HG02571 (cell line): ENCODE measurements around the gene ZNF587B.
"Not testable (repeated sequence)": the region's sequence is repeated elsewhere in the genome, so short reads cannot be mapped to it uniquely, and the experiment has no call there.

Experiments
- ATAC-seq: cut with Tn5 transposase; IDR thresholded peaks from one replicate; pipeline ENCODE4 v1.9.1; 2021; ENCODE audit warnings: mild to moderate bottlenecking, moderate library complexity; ENCODE audit not compliant: unreplicated experiment

ZNF587B gene

DNA sequence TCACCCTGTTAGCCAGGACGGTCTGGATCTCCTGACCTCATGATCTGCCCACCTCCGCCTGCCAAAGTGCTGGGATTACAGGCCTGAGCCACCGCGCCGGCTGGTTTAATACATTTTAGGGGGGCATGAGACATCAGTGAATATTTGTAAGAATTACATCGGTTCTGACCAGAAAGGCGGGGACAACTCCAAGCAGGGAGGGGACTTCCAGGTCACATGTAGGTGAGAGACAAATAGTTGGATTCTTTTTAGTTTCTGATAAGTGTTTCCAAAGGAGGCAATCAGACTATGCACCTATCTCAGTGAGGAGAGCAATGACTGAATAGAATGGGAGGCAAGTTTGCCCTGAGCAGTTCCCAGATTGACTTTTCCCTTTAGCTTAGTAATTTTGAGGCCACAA lies 11.7 kb upstream of the ZNF587B start:
- ATAC-seq = no peak

DNA sequence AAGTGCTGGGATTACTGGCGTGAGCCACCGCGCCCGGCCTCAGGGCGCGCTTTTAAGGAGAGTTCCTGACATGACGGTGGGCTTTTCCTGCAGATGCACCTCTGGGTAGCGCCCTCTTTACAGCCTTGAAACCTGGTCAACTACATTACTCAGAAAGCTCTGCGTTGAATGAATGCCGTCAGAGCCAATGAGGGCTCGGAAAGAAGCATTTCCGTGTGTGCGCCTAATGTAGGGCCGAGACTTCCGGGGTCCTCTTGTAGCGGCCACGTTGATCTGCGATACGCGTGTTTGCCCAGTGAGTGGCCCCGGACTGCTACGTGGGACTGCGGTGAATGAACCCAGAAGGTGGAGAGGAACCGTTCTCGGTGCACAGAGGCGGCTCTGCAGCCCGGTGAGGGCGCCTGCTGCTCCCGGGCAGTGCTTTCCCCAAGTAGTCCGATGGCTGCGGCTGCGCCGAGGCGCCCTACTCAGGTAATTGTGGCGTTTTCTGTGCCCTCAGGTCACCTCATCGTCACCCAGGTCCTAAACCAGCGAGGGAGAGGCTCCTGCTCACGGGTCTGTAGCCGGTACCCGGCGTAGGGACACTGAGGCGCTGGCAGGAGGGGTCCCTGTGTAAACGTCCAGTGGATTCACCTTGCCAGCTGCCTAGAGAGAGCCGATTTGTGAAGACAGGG lies 10.5 kb upstream of the ZNF587B start:
- ATAC-seq = peak; percentile 74

DNA sequence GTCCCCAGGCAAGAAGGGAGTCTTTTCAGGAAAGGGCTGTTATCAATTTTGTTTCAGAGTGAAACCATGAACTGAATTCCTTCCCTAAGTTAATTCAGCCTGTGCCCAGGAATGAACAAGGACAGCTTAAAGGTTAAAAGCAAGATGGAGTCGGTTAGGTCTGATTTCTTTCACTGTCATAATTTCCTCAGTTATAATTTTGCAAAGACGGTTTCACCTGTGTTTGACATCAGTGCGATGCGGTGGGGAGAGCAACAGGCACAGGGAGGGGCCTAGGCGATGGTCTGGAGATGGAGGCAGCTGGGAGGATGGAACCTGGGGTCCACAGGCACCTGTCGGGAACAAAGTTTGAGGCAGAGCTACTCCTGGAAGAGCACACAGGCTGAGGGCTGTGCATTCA lies 9.5 kb upstream of the ZNF587B start:
- no peak for ATAC-seq

DNA sequence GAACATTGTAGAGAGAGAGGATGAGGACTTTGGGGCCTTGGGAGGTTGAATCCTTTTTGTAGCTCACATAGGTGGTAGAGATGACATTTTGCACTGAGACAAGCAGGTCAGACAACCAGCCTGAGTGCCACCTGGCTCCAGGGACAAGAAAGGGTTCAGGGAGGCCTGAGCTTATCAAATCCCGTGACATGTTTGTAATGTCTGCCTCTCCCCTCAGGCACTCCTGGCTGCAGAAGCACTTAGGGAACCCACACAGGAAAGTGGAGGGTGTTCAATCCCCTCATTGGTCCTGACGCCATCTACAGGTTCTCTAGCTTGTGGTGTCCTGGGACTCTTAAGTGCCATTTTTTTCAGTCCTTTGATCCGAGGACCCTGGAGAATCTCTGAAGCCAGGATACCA lies 9.0 kb upstream of the ZNF587B start:
- ATAC-seq = not testable (repeated sequence)

DNA sequence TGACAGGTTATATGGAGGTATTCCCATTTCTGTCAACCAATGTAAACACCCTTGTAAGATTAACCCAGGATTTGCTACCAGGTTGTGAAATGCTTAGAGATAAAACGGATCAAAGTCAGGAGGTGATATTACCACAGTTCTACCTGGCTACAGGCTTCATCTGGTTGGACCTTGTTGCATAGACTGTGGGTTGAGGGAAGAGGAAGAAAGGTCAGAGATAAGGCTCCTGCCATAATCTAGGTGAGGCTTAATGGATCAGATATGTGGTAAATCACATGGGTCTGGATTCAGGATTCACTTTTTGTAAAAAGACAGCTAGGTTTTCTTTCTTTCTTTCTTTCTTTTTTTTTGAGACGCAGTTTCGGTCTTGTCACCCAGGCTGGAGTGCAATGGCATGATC lies 8.6 kb upstream of the ZNF587B start:
- not testable (repeated sequence) for ATAC-seq

DNA sequence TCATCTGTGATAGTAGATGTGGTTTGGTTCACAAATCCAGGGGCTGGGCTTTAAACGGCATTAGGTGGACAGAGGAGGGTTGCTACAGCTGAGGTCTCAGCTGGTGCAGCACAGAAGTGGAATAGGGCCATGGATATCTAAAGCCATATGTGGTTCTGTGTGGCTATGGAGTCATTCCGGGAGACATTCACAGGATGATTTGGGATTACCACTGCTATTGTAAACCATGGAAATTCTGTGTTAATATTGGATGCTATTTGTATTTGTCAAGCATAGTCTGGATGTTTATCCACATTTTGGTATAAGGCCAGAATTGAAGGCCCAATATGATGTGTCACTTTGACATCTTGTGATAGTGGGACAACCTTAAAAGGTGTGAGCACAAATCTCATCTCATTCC lies 6.9 kb upstream of the ZNF587B start:
- not testable (repeated sequence) for ATAC-seq

DNA sequence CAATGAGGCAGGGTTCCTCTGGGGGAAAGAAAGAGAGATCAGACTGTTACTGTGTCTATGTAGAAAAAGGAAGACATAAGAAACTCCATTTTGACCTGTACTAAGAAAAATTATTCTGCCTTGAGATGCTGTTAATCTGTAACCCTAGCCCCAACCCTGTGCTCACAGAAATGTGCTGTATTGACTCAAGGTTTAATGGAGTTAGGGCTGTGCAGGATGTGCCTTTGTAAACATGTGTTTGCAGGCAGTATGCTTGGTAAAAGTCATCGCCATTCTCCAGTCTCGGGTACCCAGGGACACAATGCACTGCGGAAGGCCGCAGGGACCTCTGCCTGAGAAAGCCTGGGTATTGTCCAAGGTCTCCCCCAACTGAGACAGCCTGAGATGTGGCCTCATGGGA lies 6.5 kb upstream of the ZNF587B start:
- ATAC-seq = not testable (repeated sequence)

DNA sequence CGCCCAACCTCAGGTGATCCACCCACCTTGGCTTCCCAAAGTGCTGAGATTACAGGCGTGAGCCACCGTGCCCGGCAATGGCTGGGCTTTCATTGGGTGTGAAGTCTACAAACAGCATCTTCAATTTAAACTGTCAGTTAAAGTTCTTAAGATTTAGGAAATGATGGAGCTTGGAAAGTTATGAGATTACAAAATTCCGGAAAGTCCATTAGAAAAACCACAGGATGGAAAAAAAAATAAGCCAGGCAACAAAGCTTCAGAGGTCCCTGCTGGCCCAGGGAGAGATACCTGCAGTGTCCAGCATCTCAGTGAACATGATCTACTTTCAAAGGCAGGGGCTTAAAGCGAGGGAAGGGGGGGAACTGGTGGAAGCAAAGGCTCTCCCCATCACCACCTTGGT lies 4.6 kb upstream of the ZNF587B start:
- no peak for ATAC-seq

DNA sequence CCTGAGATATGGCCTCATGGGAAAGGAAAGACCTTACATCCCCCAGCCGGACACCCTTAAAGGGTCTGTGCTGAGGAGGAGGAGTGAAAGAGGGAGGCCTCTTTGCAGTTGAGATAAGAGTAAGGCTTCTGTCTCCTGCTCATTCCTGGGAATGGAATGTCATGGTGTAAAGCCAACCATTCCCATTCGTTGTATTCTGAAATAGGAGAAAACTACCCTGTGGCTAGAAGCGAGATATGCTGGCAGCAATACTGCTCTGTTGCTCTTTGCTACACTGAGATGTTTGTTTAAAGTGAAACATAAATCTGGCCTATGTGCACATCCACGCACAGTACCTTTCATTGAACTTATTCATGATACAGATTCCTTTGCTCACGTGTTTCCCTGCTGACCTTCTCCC lies 783 bp upstream of the ZNF587B start:
- no peak for ATAC-seq

DNA sequence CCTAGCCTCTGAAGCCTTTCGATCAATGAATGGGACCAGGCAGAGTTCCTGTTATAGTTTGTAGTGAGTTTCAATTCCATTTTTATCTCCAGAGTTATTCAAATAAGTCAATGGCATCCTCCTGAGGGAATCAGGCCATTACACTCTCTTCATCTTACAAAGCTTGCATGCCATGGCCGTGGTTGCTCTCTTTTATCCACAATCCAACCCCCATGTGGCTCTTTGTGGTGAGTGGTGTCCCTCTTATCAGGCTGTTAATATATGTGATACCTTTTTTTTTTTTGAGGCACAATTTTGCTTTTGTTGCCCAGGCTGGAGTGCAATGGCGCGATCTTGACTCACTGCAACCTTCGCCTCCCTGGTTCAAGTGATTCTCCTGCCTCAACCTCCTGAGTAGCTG lies 6.9 kb downstream of the ZNF587B start:
- not testable (repeated sequence) for ATAC-seq

DNA sequence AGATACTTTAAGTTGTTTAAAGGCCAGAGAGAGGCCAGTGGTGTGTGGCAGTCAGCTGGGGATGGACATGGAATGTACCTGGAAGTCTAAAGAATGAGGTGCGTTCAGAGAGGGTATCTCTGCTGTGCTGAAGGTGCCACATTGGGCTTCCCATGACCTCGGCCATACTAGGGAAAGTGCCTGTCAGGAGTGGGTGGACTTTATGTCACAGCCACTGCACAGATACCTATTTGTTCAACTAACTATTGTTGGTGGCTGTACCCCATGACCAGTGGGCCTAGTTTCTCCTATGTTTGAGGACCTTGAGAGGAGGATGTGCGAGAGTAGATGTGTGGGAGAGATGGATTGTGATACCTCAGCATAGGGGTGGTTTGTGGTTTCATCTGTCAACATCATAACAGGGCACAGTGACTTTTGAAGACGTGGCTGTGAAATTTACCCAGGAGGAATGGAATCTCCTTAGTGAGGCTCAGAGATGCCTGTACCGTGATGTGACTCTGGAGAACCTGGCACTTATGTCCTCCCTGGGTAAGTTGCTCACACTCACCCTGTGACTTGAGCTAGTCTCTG lies 8.6 kb downstream of the ZNF587B start:
- ATAC-seq = not testable (repeated sequence)

DNA sequence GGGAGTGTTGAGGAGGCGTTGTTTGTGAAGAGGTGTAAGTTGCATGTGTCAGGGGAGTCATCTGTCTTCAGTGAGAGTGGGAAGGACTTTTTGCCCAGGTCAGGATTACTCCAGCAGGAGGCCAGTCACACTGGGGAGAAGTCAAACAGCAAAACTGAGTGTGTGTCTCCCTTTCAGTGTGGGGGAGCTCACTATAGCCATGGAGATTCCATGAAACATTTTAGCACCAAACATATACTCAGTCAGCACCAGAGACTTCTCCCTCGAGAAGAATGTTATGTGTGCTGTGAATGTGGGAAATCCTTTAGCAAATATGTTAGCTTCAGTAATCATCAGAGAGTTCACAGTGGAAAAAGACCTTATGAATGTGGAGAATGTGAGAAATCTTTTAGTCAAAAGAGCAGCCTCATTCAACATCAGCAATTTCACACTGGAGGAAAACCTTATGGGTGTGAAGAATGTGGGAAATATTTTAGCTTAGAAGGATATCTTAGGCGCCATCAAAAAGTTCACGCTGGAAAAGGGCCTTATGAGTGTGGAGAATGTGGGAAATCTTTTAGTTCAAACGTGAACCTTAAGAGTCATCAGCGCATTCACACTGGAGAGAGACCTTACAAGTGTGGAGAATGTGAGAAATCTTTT lies 11.1 kb downstream of the ZNF587B start:
- no peak for ATAC-seq

DNA sequence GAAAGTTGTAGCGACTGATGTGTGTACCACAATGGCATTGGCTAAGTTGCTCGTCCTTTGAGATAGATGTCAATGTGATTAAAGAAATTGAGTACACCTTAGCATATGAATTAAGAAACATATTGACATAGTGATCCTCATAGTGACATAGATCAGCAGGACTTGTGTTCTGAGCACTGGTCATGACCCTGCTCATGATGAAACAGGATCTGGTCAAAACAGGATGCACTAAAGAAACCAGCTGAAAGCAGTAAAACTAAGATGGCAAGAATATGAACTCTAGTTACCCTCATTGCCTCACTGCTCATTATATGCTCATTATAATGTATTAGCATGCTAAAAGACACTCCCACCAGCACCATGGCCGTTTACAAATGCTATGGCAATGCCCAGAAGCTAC lies 17.1 kb downstream of the ZNF587B start:
- not testable (repeated sequence) for ATAC-seq

DNA sequence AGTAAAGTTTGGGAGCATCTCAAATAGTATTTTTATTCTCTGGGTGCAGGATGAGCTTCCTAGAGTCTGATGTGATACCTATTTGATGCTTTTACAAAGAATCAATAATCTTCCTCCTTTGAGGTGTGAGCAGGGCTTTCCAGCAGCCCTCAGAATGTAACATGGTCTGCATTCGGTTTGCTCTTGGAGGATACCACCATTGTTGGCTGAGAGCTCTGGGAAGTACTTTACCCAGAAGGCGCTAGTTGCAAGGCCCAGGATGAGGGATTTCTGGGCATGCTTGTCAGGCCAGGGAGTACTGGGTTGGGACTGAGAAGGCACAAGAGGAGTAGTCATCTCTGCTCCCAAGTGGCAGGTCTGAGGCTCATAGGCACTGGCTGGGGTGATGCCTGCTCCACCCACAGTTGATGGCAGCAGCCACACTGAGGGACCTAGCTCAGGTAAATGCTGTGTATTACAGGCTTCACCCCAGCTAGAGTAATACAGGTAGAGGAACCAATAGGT lies 19.1 kb downstream of the ZNF587B start:
- peak; percentile 22 for ATAC-seq

DNA sequence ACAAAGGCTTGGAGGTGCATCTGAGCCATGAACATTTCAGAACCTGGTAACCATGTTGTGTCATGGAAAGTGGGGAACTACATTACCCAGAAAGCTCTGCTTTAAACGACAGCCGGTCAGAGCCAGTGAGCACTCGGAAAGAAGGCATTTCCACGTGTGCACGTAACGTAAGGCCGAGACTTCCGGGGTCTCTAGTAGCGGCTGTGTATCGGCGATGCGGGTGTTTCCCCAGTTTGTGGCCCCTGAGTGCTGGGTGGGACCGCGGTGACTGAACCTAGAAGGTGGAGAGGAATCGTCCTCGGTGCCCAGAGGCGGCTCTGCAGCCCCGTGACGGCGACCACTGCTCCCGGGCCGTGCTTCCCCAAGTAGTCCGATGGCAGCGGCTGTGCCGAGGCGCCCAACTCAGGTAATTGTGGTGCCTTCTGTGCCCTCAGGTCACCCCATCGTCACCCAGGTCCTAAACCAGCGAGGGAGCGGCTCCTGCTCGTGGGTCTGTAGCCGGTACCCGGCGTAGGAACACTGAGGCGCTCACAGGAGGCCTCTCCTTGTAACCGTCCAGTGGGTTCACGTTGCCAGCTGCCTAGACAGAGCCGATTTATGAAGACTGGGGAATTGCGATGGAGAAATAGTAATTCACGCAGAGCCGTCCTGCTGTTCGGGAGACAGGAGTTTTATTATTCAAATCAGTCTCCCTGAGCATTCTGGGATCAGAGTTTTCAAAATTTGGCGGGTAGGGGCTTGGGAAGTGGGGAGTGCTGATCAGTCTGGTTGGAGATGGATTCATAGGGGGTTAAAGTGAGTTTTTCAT lies 19.8 kb downstream of the ZNF587B start, which contains the start of gene ZNF587:
Gene ZNF587, plus strand, starts transcription at position 194 of the 808 bp plus-strand sequence. Its CDS starts 180 bp downstream, at position 374.
- peak; percentile 83 for ATAC-seq

DNA sequence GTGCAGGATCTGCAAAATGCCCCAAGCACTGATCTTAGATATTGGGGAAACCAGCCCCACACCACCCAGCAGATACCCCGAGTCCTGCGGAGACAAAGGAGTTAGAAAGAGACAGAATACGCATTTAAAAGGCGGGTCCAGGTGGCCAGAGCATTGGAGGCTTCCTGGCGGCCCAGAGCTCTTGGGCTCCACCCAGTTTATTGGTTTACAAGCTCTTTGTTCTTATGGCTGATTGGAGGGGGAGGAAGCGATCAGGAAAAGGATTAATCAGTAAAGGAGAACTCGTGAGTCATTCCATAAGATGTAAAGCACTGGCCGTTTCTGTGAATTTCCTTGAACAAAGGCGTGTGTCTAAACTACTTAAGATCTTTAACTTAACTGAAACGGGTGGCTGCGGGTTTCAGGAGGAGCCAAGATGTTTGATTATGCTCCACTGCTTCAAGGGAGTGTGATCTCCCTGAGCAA lies 20.5 kb downstream of the ZNF587B start:
- ATAC-seq = no peak

DNA sequence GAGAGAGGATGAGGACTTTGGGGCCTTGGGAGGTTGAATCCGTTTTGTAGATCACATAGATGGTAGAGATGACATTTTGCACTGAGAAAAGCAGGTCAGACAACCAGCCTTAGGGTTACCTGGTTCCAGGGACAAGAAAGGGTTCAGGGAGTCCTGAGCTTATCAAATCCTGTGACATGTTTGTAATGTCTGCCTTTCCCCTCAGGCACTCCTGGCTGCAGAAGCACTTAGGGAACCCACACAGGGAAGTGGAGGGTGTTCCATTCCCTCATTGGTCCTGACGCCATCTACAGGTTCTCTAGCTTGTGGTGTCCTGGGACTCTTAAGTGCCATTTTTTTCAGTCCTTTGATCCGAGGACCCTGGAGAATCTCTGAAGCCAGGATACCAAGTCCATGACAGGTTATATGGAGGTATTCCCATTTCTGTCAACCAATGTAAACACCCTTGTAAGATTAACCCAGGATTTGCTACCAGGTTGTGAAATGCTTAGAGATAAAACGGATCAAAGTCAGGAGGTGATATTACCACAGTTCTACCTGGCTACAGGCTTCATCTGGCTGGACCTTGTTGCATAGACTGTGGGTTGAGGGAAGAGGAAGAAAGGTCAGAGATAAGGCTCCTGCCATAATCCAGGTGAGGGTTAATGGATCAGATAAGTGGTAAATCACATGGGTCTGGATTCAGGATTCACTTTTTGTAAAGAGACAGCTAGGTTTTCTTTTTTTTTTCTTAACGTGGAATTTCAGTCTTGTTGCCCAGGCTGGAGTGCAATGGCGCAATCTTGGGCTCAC lies 21.9 kb downstream of the ZNF587B start:
- ATAC-seq = not testable (repeated sequence)

DNA sequence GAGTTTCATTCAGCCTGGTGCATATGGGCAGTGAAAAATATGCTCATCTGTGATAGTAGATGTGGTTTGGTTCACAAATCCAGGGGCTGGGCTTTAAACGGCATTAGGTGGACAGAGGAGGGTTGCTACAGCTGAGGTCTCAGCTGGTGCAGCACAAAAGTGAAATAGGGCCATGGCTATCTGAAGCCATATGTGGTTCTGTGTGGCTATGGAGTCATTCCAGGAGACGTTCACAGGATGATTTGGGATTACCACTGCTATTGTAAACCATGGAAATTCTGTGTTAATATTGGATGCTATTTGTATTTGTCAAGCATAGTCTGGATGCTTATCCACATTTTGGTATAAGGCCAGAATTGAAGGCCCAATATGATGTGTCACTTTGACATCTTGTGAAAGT lies 24.0 kb downstream of the ZNF587B start:
- ATAC-seq = not testable (repeated sequence)

DNA sequence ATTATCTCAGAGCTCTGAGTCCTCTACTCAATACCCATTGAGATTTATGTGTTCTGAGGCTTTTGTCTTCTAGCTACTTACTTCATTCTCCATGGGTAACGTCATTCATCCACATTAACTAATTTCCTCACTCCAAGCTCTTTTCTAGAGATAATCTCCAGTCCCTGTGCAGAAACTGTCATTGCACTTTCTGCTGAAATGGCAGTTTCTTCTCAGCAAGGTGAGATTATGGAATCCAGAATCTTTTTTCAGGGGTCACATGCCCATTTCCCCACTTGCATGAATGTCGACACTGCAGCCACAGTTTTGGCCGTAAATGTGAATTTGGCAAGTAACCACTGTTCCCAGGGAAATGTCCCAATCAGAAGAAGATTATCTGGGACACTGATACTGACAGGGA lies 32.3 kb downstream of the ZNF587B start:
- not testable (repeated sequence) for ATAC-seq

DNA sequence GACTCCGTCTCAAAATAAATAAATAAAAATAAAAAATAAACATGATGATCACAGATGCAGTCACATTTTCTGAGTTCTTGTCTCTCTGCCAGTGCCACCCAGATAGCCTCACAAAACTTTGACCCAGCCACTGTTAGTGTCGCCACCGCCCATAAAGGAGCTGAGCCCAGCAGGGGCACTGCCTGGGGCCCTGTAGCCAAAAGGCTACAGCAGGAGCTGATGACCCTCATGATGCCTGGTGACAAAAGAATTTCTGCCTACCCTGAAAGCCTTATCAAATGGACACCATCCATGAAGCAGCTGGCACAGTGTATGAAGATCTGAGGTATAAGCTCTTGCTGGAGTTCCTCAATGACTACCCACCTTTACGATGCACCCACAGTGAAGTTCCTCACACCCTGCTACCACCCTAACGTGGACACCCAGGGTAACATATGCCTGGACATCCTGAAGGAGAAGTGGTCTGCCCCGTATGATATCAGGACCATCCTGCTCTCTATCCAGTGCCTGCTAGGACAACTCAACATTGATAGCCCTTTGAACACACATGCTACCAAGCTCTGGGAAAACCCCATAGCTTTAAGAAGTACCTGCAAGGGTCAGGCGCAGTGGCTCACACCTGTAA lies 37.9 kb downstream of the ZNF587B start:
- no peak for ATAC-seq
